ENCODE results near the gene C10orf67. TPM values are rescaled to one million over a fixed set of nuclear protein-coding genes. Genes with fewer than 3 reads are reported as not detected.

C10orf67 gene
- total RNA-seq, 2 donors from 2014 or later: 0.52 TPM; not detected in 1

- Histone ChIP-seq H3K4me1 (no peaks in the 10 kb centered on the region), H3K4me3 (no peak overlapping the region), H3K9me3 (no peaks in the 10 kb centered on the region), H3K27ac (no peak overlapping the region), H3K36me3 (replicated peaks in 1 of 2; ENCODE audit: insufficient read depth in 1 of 2, low read depth in 2 of 2) (no peaks in the 10 kb centered on the region), H3K27me3 (no peaks in the 10 kb centered on the region)
- WGBS, 2 donors: 74 to 76% methylated on average over 3 of the region's 3 CpGs
- DNase-seq: no peak
- no peak for ATAC-seq
- intact Hi-C loops (cut with DNase I): no loop called here
- TF ChIP-seq POLR2A (IDR thresholded peaks at IDR 0.05): no peak
- TF ChIP-seq, protein P1, sequence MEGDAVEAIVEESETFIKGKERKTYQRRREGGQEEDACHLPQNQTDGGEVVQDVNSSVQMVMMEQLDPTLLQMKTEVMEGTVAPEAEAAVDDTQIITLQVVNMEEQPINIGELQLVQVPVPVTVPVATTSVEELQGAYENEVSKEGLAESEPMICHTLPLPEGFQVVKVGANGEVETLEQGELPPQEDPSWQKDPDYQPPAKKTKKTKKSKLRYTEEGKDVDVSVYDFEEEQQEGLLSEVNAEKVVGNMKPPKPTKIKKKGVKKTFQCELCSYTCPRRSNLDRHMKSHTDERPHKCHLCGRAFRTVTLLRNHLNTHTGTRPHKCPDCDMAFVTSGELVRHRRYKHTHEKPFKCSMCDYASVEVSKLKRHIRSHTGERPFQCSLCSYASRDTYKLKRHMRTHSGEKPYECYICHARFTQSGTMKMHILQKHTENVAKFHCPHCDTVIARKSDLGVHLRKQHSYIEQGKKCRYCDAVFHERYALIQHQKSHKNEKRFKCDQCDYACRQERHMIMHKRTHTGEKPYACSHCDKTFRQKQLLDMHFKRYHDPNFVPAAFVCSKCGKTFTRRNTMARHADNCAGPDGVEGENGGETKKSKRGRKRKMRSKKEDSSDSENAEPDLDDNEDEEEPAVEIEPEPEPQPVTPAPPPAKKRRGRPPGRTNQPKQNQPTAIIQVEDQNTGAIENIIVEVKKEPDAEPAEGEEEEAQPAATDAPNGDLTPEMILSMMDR (IDR thresholded peaks at IDR 0.05): no peak
Observed at GRCh38 chr10:23318359-23318758, 26.2 kb downstream of the C10orf67 start.

- 49 to 62% methylated on average over 3 of the region's 3 CpGs for WGBS, 2 donors
- no peak for ATAC-seq
- intact Hi-C loops (cut with DNase I): no loop called here
Observed at GRCh38 chr10:23317416-23317815, 27.2 kb downstream of the C10orf67 start.

GRCh38 chr10:23316406-23316805 is 28.2 kb downstream of the C10orf67 start:
- Histone ChIP-seq H3K27ac (no peak overlapping the region), H3K4me3 (no peak overlapping the region), H3K9me3 (no peaks in the 10 kb centered on the region), H3K4me1 (no peaks in the 10 kb centered on the region), H3K27me3 (no peaks in the 10 kb centered on the region), H3K36me3 (replicated peaks in 1 of 2; ENCODE audit: insufficient read depth in 1 of 2, low read depth in 2 of 2) (no peaks in the 10 kb centered on the region)
- no peak for DNase-seq
- intact Hi-C loops (cut with DNase I): no loop called here
- no peak for ATAC-seq
- TF ChIP-seq, protein P1 (IDR thresholded peaks at IDR 0.05): no peak
- no peak for TF ChIP-seq POLR2A (IDR thresholded peaks at IDR 0.05)
- WGBS, 2 donors: 74 to 76% methylated on average over 5 to 6 of the region's 6 CpGs

More at GRCh38 chr10:23317416-23317815, 27.2 kb downstream of the C10orf67 start:
- no peaks in the 10 kb centered on the region for H3K9me3 ChIP-seq
- no peaks in the 10 kb centered on the region for H3K27me3 ChIP-seq
- no peak for DNase-seq
- H3K4me1 ChIP-seq: no peaks in the 10 kb centered on the region
- TF ChIP-seq, protein P1 (IDR thresholded peaks at IDR 0.05): no peak
- no peak for TF ChIP-seq POLR2A (IDR thresholded peaks at IDR 0.05)
- H3K4me3 ChIP-seq: no peak overlapping the region
- H3K27ac ChIP-seq: no peak overlapping the region
- H3K36me3 ChIP-seq (replicated peaks in 1 of 2; ENCODE audit: insufficient read depth in 1 of 2, low read depth in 2 of 2): no peaks in the 10 kb centered on the region

DNA sequence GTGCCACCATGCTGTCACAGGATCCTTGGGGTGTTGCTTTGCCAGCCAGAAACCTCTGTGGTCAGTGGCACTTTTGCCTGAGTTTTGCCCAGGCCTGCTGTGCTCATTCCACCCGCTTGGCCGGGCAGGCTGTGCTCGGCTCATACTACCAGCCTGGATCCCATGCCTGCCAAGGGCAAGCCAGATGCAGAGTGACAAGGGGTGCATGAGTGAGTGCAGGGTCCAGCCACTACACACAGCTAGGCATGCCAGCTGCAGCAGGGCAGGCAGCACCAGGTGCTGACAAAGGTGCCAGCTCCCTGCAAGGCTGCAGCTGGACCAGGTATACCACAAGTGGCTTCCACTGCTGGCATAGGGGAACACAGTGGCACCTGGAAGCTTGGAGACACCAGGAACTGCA is 28.6 kb downstream of the C10orf67 start:
- no peaks in the 10 kb centered on the region for H3K4me1 ChIP-seq
- TF ChIP-seq, protein P1 (IDR thresholded peaks at IDR 0.05): no peak
- TF ChIP-seq POLR2A (IDR thresholded peaks at IDR 0.05): no peak
- no peaks in the 10 kb centered on the region for H3K27me3 ChIP-seq
- intact Hi-C loops (cut with DNase I): no loop called here
- WGBS, 2 donors: 86 to 95% methylated on average over 1 to 3 of the region's 3 CpGs
- DNase-seq (no peak), ATAC-seq (no peak)
- H3K4me3 ChIP-seq: no peak overlapping the region
- no peaks in the 10 kb centered on the region for H3K36me3 ChIP-seq (replicated peaks in 1 of 2; ENCODE audit: insufficient read depth in 1 of 2, low read depth in 2 of 2)
- H3K27ac ChIP-seq: no peak overlapping the region
- no peaks in the 10 kb centered on the region for H3K9me3 ChIP-seq

DNA sequence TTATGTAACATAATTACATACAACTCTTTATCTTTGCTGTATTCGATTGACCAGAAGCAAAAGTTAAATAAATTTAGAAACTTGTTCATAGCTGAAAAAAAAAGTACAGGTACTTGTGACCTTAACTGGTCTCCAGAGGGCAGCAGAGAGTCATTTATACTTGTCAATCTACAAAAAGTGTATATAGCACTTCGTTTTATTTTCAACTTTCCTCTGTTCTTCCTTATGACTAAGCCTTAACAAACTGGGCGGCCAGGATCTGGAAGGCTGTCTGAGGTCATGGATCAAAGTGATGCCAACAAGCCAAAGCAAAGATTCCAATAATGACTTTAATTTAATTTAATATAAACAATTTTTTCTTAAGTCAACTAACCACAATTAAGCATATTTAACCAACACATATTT is 29.8 kb downstream of the C10orf67 start:
- DNase-seq (peak; percentile 58 to 75 (median 65)), ATAC-seq (peak; percentile 59)
- Histone ChIP-seq H3K4me3 (no peak overlapping the region), H3K4me1 (no peaks in the 10 kb centered on the region), H3K9me3 (no peaks in the 10 kb centered on the region), H3K27ac (no peak overlapping the region), H3K27me3 (no peaks in the 10 kb centered on the region), H3K36me3 (replicated peaks in 1 of 2; ENCODE audit: insufficient read depth in 1 of 2, low read depth in 2 of 2) (no peaks in the 10 kb centered on the region)
- intact Hi-C loops (cut with DNase I): loop anchor here (5.0 kb wide), 1 partner anchor 212 kb away; no protein-coding TSS in a partner anchor
- no peak for TF ChIP-seq POLR2A (IDR thresholded peaks at IDR 0.05)
- TF ChIP-seq, protein P1 (IDR thresholded peaks at IDR 0.05): peak in 6 of 7 experiments; percentile 70 to 83 (median 72)
- WGBS, 2 donors: 0 to 2% methylated on average over 3 of the region's 3 CpGs
